Gastroesophageal sphincter (tissue), 3 donors: ENCODE results near the gene EFEMP1.

ENCODE experiments used
- EP300 ChIP-seq: sonication (generic); formaldehyde crosslinking; IDR thresholded peaks from one replicate; pipeline ENCODE4 v1.6.1; 2017; ENCODE audit warnings: antibody characterized with exemption, mild to moderate bottlenecking
- POLR2A ChIP-seq, 2 donors: fragments of 450-650 bp; IDR thresholded peaks; one replicate each; pipeline ENCODE4 v1.6.1; 2017; ENCODE audit warnings: antibody characterized with exemption in 2 of 2, mild to moderate bottlenecking in 2 of 2, moderate library complexity in 1 of 2
- POLR2AphosphoS5 ChIP-seq: sonication (generic); formaldehyde crosslinking; IDR thresholded peaks from one replicate; pipeline ENCODE4 v1.6.1; 2017; ENCODE audit warnings: antibody characterized with exemption
- TF ChIP-seq, protein P1 (sequence below), 4 experiments: fragments of 200-600 bp in 2 of 4; fragments of 450-650 bp in 2 of 4; sonication (generic) in 1 of 4; IDR thresholded peaks; one replicate each; pipeline ENCODE4 v1.5.1; 2017 to 2019; ENCODE audit warnings: antibody characterized with exemption in 4 of 4, mild to moderate bottlenecking in 2 of 4, moderate library complexity in 2 of 4

GRCh38 chr2:55879976-55880375, 43.6 kb downstream of the EFEMP1 start:
- TF ChIP-seq, protein P1, sequence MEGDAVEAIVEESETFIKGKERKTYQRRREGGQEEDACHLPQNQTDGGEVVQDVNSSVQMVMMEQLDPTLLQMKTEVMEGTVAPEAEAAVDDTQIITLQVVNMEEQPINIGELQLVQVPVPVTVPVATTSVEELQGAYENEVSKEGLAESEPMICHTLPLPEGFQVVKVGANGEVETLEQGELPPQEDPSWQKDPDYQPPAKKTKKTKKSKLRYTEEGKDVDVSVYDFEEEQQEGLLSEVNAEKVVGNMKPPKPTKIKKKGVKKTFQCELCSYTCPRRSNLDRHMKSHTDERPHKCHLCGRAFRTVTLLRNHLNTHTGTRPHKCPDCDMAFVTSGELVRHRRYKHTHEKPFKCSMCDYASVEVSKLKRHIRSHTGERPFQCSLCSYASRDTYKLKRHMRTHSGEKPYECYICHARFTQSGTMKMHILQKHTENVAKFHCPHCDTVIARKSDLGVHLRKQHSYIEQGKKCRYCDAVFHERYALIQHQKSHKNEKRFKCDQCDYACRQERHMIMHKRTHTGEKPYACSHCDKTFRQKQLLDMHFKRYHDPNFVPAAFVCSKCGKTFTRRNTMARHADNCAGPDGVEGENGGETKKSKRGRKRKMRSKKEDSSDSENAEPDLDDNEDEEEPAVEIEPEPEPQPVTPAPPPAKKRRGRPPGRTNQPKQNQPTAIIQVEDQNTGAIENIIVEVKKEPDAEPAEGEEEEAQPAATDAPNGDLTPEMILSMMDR (IDR thresholded peaks at IDR 0.05), result no peak
- TF ChIP-seq POLR2AphosphoS5 (no peak), POLR2A (IDR thresholded peaks at IDR 0.05) (no peak), EP300 (no peak)
